ENCODE measurements around the gene IKZF1. TPM values are rescaled to one million over a fixed set of nuclear protein-coding genes. Genes with fewer than 3 reads are reported as not detected.

IKZF1 gene
- total and polyA plus RNA-seq, 9 of the 15 experiments (the other 6 are each of a cell fraction or from before 2014, with no cell fraction given), result 12.6 to 85.3 (median 44.7) TPM

- H3K4me2 ChIP-seq (ENCODE audit: insufficient read depth, low read length), result no peak overlapping the region; the same call in 1 of the 2 replicates
- in situ Hi-C loops (cut with MboI), result no loop called here
- intact Hi-C loops (cut with micrococcal nuclease), result no loop called here
- no peaks in the 10 kb centered on the region for H4K20me1 ChIP-seq (replicated peaks; ENCODE audit: control insufficient read depth, insufficient read depth, low read length)
- peaks cover 13 to 47% of the 10 kb centered on the region in 2 experiments for H3K4me1 ChIP-seq (replicated peaks in 1 of 2; ENCODE audit: control insufficient read depth in 2 of 2, insufficient read depth in 2 of 2, low read length in 2 of 2)
- no TSS peak for BruUV-seq (replicated peaks)
- H3K4me3 ChIP-seq, result no peak overlapping the region
- no peak overlapping the region for H2AFZ ChIP-seq (ENCODE audit: low read depth, low read length)
- H3K27me3 ChIP-seq (ENCODE audit: control insufficient read depth in 2 of 2, insufficient read depth in 2 of 2, low read length in 2 of 2), result no peaks in the 10 kb centered on the region
- H3K9me3 ChIP-seq (replicated peaks; ENCODE audit: control insufficient read depth, insufficient read depth, low read depth, low read length), result no peaks in the 10 kb centered on the region
- ATAC-seq, result no peak
- H3K9me1 ChIP-seq (ENCODE audit: control insufficient read depth, insufficient read depth, low read length), result no peaks in the 10 kb centered on the region
- H3K79me2 ChIP-seq (ENCODE audit: control insufficient read depth, insufficient read depth, low read length), result peaks cover 73% of the 10 kb centered on the region
- ChIA-PET CTCF (ENCODE audit: low intra/inter-chr PET ratio) (no interaction called here), POLR2A (interaction anchor here (0.7 to 2.5 kb wide), 3 partner anchors 9 to 48 kb away, joined by 3 to 6 read pairs (median 5); no protein-coding TSS in a partner anchor)
- H3K36me3 ChIP-seq (ENCODE audit: control insufficient read depth, insufficient read depth, low read length), result peaks cover 73% of the 10 kb centered on the region
- no peak for FAIRE-seq
- WGBS (ENCODE audit: insufficient coverage, low coverage, missing lambda C conversion rate), result 82% methylated on average over 7 of the region's 10 CpGs
- H3K9ac ChIP-seq (ENCODE audit: insufficient read depth in 1 of 2, low read depth in 2 of 2, low read length in 2 of 2), result no peak overlapping the region
- DNase-seq (ENCODE audit: extremely low read depth in 1 of 4, low spot score in 3 of 4), result no peak
- TF ChIP-seq, protein P1, sequence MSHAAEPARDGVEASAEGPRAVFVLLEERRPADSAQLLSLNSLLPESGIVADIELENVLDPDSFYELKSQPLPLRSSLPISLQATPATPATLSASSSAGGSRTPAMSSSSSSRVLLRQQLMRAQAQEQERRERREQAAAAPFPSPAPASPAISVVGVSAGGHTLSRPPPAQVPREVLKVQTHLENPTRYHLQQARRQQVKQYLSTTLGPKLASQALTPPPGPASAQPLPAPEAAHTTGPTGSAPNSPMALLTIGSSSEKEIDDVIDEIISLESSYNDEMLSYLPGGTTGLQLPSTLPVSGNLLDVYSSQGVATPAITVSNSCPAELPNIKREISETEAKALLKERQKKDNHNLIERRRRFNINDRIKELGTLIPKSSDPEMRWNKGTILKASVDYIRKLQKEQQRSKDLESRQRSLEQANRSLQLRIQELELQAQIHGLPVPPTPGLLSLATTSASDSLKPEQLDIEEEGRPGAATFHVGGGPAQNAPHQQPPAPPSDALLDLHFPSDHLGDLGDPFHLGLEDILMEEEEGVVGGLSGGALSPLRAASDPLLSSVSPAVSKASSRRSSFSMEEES (CRISPR knock-in tag; IDR thresholded peaks at IDR 0.05), result peak; percentile 74
- TF ChIP-seq PRPF4 (IDR thresholded peaks at IDR 0.05; ENCODE audit: insufficient read depth, low read depth, low read length, poor library complexity, severe bottlenecking) (no peak), ZFP36 (IDR thresholded peaks at IDR 0.05; ENCODE audit: low read depth, low read length, partially characterized antibody) (no peak), DMBX1 (CRISPR knock-in tag; IDR thresholded peaks at IDR 0.05; ENCODE audit: borderline replicate concordance) (0 out of 2 replicates have a peak, but pooled peaks have one; percentile 22), C11orf30 (IDR thresholded peaks at IDR 0.05; ENCODE audit: low read depth) (peak; percentile 5; the same call in 1 of the 2 replicates), TAF15 (IDR thresholded peaks at IDR 0.05; ENCODE audit: low read depth, low read length) (no peak)
- TF ChIP-seq, protein P2, sequence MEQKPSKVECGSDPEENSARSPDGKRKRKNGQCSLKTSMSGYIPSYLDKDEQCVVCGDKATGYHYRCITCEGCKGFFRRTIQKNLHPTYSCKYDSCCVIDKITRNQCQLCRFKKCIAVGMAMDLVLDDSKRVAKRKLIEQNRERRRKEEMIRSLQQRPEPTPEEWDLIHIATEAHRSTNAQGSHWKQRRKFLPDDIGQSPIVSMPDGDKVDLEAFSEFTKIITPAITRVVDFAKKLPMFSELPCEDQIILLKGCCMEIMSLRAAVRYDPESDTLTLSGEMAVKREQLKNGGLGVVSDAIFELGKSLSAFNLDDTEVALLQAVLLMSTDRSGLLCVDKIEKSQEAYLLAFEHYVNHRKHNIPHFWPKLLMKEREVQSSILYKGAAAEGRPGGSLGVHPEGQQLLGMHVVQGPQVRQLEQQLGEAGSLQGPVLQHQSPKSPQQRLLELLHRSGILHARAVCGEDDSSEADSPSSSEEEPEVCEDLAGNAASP (IDR thresholded peaks at IDR 0.05), result no peak
- TF ChIP-seq, protein P3, sequence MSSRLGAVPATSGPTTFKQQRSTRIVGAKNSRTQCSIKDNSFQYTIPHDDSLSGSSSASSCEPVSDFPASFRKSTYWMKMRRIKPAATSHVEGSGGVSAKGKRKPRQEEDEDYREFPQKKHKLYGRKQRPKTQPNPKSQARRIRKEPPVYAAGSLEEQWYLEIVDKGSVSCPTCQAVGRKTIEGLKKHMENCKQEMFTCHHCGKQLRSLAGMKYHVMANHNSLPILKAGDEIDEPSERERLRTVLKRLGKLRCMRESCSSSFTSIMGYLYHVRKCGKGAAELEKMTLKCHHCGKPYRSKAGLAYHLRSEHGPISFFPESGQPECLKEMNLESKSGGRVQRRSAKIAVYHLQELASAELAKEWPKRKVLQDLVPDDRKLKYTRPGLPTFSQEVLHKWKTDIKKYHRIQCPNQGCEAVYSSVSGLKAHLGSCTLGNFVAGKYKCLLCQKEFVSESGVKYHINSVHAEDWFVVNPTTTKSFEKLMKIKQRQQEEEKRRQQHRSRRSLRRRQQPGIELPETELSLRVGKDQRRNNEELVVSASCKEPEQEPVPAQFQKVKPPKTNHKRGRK (tag; IDR thresholded peaks at IDR 0.05), result no peak
- peak overlapping the region; percentile 2; the same call in 1 of the 3 replicates for H3K27ac ChIP-seq (ENCODE audit: extremely low read depth, low read depth, low read length)
Measured at GRCh38 chr7:50347693-50348092, 43.2 kb downstream of the IKZF1 start.
